ENCODE data around the gene PUDP.
"Not testable (repeated sequence)": the region's sequence is repeated elsewhere in the genome, so short reads cannot be mapped to it uniquely, and the experiment has no call there.

PUDP gene

GRCh38 chrX:7147978-7148854, at the start of gene PUDP:
TSS of gene PUDP (minus strand) at chrX:7148153. CDS start at chrX:7148113, 40 bp downstream.
- DNase-seq = peak; percentile 94

- DNase-seq = no peak
Observed at GRCh38 chrX:7194606-7195005, 46.7 kb upstream of the PUDP start.

DNA sequence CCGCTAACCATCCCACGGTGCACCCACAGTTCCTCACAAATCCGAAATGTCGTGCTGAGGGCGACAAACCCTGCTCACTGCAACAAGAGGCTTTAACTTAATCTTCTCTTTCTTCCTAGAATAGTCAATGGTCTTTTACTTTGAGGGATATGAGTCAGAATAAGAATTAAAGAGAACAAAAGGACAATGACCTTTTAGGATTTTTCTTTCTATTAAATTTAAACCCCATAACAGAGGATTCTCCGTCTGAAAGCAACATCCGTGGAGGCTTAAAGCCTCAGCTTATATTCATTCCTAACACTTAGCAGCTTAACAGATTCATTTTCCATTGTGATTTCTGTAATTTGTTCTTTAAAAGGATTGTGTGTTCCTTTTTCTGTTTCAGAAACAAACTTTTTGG, 44.9 kb upstream of the PUDP start:
- no peak for DNase-seq

DNA sequence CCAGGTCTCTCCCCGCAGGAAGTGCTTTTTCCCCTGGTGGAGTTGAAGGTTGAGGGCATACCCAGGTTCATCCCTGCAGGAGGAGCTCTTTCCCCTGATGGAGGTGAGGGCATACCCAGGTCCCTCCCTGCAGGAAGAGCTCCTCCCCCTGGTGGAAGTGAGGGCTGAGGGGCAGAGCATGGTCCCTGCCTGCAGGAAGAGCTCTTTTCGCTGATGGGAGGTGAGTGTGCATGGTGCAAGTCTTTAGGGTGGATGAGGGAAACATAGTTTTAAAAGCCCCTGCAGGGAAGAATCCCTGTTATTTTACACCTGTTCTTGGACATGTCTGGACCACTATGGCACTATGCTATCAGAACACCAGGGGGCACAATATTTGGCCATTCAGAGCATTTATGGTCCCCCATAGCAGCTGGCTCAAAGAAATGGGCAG, 43.7 kb upstream of the PUDP start:
- DNase-seq = no peak

- DNase-seq = no peak
Observed at GRCh38 chrX:7190157-7190556, 42.2 kb upstream of the PUDP start.

DNA sequence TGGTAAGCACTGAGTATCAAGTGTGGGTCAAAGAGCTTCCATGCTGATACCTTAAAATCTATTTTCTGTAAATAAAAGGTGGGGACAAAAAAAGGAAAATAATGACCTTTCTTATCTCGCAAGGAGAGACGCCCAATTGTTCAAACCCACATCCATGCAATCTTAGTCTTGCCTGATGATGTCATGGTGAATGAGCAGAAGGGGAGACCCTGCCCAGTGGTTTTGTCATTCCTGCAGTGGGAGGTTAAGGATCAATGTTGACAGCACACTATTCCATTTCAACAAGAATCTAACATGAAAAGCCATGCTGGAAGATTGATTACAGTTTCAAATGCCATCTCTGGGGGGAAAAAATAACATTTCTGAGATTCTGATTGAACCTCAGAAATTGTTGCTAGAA, 40.7 kb upstream of the PUDP start:
- no peak for DNase-seq

GRCh38 chrX:7184816-7185215, 36.9 kb upstream of the PUDP start:
- DNase-seq = no peak

GRCh38 chrX:7179446-7179845, 31.5 kb upstream of the PUDP start:
- no peak for DNase-seq

- not testable (repeated sequence) for DNase-seq
Observed at GRCh38 chrX:7178859-7179258, 30.9 kb upstream of the PUDP start.

GRCh38 chrX:7170898-7171297, 22.9 kb upstream of the PUDP start:
- DNase-seq = peak; percentile 41

GRCh38 chrX:7169627-7170026, 21.7 kb upstream of the PUDP start:
- no peak for DNase-seq

DNA sequence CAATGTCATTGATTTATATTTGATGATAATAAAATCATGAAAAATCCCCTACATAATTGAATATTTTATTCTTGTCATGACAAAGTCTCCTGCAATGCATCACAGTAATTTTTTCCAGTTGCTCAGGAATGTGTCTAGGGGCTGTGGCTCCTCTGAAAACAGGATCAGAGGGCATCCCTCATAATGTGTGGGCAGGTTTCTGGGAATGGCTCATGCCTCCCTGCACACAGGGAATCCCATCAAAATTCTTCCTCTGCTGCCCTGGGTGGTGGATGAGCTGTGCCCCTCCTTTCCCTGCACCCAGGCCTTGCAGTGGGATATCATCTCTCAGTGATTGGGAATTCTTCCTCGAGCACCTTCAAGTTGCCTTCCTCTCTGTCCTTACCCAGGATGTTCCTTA, 20.4 kb upstream of the PUDP start:
- no peak for DNase-seq

DNA sequence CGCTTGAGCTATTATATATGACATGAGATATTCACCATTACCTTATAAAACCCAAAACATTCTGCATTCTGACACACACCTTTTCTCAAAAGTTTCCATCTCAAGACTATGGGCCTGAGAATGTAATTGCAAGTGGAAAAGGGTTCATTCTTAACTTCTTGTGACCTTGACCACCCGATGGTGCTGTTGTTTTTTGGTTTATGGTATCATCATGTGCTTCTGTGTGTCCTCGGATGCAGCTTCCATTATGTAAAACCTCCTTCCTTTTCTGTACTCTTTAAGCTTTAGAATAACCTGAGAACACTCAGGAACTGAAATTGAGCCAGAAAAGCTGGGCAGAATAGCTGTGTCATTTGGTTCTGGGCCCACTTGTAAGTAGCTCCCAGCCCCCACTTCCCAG, 16.2 kb upstream of the PUDP start:
- no peak for DNase-seq

DNA sequence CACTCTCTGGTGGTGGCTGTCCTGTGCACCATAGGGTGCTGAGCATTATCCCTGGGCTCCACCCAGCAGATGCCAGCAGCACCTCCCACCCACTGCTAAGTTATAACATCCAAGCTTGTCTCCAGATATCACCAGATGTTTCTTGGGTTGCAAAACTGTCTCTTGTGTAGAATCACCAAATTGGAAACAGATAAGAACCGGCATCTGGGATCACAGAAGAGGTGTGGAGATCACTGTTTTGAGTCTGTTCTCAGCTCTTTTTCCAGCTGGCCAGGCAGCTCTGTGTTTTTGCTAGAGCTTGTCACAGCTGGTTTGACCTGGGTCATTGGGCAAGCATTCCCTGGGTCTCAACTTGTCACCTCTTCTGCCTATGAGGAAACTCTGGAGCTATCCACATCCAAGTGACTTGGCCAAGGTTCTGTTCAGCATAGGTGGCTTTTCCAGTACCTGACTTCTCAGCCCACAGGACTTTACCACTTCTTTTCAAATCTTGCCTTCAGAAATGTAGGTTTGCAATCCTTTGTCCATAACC, 15.3 kb upstream of the PUDP start:
- DNase-seq = no peak

DNA sequence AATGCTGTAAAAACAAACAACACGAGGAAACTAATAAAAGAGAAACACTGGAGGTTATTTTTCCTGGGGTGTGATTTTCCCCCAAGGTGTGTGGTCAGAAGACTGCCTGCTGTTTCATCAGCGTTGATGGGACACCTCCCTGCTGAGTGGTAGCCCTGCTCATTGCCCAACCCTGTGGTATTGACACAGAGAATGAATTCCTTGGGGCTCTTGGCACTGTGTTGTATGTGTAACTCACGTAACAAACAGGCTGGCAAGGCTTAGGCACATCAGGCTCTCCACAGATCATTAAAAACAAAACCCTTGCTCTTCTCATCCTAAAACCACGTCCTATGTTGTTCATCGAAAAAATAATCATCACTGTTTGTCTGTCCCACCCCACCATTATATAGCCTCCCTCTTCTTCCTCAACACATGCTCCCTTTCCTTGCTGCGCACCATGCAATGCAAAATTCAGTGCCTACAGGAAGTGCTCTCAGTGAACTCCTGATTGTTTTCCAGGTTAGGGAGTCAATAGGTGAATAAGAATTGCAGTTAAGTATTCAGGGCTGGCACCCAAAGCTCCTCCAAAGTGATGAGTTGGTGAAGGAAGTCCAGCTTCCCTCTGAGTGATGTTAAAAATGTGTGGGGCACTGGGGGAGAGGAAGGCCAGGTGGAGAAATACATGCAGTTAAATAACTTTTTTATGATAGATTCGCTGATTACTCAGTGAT, 11.4 kb upstream of the PUDP start:
- DNase-seq = no peak

DNA sequence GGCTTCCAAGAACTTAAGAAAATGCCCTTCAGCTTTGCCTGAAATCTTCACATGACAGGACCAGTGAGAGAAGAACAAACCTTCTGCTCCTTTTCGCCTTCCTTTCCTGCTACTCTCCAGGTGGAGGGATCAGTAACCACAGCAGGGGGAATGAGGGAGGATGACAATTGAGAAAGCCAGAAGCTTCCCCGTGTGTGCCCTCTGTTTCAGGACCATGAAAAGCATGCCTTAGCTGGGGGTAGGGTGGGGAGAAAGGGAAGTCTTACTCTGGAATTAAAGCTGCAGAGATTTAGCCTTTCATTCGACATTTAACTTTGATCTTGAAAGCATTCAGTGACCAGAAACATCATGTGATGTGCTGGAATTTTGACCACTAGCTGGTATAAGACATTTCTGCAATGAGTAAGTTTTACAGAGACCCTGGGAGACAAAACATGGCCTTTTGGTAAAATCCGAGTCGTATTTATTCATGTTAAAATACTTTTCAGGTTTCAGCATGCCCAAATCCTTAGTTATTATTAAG, 10.6 kb upstream of the PUDP start:
- DNase-seq = no peak

DNA sequence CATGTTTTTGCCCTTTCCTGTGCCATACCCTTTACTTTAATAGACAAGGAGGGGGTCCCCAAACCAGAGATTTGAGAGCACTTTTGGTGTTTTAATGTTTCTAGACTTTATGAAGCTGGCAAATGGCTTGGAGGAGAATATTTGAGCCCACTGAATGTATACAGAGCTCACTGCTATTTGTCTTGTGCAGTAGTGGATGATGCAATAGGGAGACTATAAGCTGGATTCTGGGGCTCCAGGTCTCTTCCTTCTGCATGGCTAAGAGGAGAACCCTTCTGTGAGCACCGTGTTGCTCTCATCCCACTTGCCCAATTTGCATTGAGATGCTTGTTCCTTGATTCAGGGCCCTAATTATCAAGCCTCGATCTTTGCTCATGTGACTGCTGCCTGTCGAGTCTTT, 8.9 kb upstream of the PUDP start:
- no peak for DNase-seq

- no peak for DNase-seq
Observed at GRCh38 chrX:7155163-7155562, 7.2 kb upstream of the PUDP start.

DNA sequence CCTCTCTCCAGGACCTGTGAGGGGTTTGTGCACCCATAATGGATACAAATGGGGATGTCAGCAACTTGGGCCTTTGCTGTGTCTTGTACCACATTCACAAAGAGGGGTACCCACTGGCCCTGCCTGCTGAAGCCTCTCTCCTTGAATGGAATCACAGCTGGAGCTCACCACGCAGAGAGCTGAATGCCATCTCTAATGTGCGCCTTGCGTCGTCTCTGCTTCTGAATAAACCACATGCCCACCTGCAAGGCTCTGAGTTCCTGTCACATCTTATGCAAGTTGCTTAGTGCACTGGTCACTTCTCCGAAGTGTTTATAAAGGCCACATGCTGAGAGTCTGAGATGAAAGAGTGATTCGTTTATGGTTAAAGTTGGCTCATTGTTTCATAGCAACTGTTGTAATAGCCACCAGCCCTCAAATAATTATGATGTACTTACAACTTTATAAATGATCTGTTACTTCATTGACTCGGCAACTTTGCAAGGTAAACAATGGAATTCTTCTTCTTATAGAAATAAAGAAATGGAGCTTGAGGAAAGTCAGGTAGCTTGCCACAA, 6.2 kb upstream of the PUDP start:
- no peak for DNase-seq

- no peak for DNase-seq
Observed at GRCh38 chrX:7153231-7153630, 5.3 kb upstream of the PUDP start.

- DNase-seq = no peak
Observed at GRCh38 chrX:7149411-7149810, 1.5 kb upstream of the PUDP start.

GRCh38 chrX:7147413-7147977, 458 bp downstream of the PUDP start, which contains the start of gene STS:
TSS of gene STS (plus strand) at chrX:7147712. CDS start at chrX:7253200, 105,488 bp downstream.
- DNase-seq = no peak
